T47D (cell line): ENCODE results near the gene RRBP1.

Experiments used
- DNase-seq, 2 experiments: peaks; one replicate each; pipeline versions ENCODE4 v3.0.0 to v3.0.0-alpha.2; 2011 to 2012; ENCODE audit warnings: low read depth in 1 of 2, low spot score in 1 of 2
- JUND ChIP-seq: IDR thresholded peaks from 2 replicates; pipeline ENCODE4 v1.6.1; 2012; ENCODE audit warnings: low read depth
- in situ Hi-C: cut with HindIII; loops from 2 replicates; pipeline ENCODE4 v1.10.0; 2016; ENCODE audit warnings: low sequenced_read_pairs, low pct_unique_long_range_greater_than_20kb

The RRBP1 gene

DNA sequence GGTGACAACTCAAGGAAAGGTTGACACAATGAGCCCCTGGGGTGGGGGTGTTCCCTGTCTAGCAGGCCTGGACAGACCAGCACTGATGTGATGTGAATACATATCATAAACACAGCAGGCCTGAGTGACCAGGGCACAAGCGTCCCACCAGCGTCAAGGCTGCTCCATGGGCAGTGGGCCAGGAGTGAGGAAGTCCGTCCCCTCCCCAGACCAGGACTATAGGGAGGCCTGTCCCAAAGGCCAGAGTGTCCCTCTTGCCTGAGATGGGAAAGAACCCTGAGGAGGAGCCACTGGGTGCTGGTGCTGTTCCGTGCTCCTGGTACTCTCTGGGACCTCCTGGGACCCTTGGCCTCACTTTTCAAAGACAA, 44.6 kb downstream of the RRBP1 start:
- in situ Hi-C loops: no loop called here
- DNase-seq: no peak
- no peak for TF ChIP-seq JUND

DNA sequence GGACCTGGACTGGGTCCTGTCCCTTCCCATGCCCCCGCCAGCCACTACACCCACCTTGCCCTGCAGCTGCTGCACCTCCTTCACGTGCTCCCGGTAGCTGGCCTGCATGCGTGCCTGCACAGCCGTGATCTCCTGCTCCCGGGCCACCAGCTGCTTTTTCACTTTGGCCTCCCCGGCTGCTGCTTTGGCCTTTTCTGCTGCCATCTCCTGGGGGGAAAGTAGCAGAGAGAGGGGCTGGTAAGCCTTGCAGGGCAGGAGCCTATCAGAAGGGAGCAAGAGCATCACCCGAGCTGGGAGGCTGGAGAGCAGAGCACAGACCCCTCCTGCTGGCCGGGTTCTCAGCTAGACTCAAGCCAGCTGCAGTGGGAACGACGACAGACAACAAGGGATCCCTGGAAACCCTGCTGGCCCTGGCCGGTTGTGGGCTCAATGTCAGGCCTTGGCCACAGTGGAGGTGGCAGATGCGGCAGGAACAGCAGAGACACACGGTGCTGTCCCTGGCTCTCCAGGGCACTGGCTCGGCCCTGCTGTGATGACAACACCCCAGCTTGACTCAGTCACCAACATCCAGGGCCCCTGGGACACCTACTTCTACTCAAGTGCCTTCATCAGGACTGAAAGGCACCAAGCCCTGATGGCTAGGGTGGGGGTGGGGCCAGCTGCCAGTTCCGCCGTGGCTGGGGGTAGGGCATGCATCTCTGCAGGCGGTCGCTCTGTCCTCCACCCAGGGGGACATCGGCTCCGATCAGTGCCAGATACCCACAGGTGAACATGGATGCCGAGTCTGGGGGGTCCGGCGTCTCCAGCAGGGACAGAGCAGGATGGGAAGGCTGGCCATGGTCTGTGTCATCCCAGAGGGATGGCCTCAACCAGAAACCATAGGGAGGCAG, 45.3 kb downstream of the RRBP1 start:
- in situ Hi-C loops: no loop called here
- no peak for DNase-seq
- no peak for TF ChIP-seq JUND

DNA sequence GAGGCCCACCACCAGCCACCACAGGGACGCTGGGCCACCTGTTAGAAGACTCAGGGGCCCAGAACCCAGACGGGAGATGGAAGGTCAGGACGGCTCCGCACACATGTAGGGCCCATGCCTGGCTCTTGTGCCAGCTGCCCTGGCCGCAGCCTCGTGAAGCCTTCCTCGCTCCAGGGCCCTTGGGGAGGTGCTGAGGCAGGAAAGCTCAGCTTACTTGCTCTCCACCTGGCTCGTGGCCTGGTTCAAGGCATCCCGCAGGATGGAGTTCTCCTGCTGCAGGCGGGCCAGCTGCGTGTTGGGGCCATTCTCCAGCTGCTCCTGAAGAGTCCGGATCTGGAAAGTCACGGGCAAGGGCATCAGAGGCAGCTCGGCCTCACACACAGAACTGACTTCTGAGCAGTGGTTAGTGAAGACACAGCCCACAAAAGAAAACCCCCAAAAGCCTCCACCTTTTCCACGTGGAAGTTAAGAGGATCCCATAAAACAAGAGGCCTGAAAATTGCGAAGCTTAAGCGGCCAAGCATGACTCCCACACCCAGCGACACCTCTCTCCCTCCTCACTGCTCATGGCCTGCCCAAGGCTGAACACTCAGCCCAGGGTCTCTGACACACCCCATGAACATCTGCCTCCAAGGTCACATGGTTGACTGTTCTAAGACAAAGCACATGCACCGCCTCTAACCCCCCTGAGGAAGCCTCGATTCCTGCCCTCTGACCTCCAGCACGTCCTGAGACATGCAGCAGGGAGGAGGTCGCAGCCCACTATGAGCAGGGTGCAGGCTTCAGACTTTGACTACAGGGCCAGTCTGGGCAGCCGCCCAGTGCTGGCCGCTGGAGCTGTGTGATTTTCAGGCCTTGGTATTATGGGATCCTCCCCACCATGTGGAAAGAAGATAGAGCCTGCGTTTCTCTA, 46.5 kb downstream of the RRBP1 start:
- in situ Hi-C loops: no loop called here
- no peak for DNase-seq

DNA sequence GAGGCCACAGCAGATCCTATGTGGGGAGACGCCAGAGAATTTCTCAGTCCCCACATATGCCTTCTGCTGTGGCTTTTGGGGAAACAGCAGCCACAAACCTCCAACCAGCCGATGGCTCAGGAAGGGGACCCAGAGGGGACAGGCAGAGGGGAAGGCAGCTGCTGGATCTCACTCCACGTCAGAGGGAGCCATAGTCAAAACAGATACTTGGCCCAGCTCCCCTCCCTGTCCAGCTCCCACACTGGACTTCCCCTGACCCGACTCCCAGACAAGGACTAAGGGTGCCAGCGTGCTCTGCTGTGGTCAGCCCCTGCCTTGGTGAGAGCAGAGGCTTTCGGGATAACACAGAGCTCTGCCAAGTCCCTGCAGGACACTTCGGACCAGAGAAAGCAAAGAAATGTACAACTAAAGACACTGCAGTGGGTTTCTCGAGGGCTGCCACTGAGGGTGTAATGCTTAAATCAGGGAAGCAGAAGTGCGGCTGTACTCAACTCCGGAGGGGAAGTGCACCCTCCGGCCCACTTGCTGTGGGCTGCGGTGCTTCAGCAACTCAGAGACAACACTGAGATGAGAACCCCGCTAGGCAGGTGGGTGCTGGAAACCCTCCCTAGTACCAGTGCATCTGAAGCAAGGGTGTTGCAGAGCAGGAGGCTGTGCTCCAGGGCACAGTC, 47.2 kb downstream of the RRBP1 start:
- no peak for TF ChIP-seq JUND
- no peak for DNase-seq
- in situ Hi-C loops: no loop called here

More for the DNA sequence above, 46.5 kb downstream of the RRBP1 start:
- no peak for TF ChIP-seq JUND

DNA sequence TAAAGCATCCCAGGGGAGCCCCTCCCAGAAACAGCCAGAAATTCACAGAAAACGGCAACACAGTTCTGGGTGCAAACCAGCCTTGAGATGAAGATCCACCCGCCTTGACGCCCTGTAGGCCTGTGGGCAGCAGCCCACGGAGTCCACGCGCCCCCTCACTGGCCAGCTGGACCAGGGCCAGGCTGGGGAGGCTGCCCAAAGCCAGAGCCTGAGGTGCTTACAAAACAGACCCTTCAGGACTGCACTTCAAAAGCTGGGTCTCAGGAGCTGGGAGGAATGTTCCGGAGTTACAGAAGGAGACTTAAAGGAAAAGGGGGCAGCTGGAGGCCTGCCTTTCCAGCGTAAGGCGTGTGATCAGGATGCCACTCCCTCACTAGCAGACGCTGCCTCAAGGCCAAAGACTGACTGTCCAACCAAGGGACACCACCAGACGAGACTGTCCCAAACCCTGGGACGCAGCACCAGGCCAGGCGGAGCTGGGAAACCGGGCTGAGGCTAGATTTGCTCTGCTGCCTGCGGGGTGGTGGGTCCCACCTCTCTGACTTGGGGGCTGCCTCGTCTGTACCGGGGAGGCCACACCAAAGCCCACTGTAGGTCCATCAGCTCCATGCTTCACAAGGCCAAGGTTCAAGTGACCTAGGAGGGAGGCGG, 48.1 kb downstream of the RRBP1 start:
- no peak for DNase-seq
- in situ Hi-C loops: no loop called here
- no peak for TF ChIP-seq JUND

DNA sequence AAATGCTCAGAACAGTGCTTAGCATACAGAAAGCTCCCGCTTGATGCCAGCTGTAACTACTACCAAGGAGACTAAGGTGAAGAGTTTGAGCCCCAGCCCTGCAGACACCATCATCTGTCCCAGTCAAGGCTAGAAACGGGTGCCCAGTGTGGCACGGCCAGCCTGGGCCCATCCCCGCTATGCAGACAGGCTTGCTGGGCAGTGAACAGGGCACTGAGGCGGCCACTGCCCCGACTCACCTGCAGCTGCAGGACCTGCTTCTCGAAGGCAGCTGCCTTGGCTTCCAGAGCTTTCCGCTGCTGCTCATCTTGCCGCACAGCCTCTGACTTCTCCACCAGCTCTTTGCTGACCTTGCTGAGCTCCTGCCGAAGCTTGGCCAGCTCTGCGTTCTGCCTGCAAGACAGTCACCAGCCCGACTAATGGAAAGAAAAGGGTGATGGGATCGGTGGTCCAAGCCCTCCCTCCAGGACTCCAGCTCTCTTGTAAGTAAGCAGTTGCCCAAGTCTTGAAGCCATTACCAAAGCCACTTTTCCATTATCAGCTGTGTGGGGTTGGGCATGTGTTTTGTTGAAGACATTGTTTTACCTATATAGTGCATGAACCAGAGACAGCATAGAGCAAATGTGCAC, 48.7 kb downstream of the RRBP1 start:
- in situ Hi-C loops: no loop called here
- no peak for TF ChIP-seq JUND
- DNase-seq: no peak

DNA sequence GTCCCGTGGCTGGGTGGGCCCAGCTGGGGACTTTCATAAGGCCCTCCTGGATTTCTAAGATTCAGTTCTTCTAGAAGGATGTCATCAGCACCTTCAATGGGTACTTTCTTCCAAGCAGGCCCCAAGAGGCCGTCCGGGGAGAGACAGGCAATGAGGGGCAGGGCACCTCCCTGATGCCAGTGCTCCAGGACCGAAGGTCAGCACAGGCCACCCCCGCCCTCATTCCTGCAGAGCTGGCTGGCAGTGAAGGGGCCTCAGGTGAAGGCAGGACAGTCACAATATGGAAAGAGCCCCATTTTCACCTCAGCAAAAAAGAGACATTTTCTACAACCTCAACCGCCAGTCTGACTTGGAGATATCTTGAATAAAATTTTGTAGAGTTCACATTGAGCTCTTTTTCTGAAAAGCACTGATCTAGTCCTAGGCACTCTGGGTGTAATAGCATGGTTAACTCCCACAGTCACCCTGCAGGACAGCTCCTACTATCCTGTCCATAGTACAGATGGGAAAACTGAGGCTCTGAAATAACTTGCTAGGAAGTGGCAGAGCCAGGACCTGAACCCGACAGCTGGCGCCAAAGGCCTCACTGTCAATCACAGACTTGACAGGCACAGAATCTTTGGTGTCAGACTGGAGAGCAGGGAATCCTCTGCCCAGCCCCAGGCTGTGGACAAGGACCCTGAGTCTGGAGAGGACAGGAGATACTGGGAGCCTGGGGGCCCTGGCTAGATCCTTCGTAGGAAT, 50.3 kb downstream of the RRBP1 start:
- DNase-seq: no peak
- TF ChIP-seq JUND: no peak
- in situ Hi-C loops: no loop called here

DNA sequence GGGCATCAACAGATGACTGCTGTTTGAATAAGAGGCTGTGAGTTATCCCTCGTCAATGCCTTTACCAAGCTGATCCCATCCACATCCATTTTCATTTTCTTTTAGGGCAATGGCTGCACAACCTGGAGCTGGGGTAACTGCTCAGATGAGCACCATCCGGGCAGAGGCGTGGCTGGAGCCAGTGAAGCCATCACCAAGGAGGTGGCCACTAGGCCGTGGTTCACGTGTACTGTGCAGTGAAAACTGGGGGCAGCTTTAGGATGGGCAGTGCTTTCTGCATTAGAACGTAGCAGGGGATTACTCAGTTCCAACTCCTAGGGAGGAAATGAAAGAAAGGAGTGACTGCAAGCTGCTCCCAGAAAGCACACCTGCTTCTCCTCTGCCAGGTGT, 51.2 kb downstream of the RRBP1 start:
- TF ChIP-seq JUND: no peak
- DNase-seq: no peak
- in situ Hi-C loops: no loop called here

DNA sequence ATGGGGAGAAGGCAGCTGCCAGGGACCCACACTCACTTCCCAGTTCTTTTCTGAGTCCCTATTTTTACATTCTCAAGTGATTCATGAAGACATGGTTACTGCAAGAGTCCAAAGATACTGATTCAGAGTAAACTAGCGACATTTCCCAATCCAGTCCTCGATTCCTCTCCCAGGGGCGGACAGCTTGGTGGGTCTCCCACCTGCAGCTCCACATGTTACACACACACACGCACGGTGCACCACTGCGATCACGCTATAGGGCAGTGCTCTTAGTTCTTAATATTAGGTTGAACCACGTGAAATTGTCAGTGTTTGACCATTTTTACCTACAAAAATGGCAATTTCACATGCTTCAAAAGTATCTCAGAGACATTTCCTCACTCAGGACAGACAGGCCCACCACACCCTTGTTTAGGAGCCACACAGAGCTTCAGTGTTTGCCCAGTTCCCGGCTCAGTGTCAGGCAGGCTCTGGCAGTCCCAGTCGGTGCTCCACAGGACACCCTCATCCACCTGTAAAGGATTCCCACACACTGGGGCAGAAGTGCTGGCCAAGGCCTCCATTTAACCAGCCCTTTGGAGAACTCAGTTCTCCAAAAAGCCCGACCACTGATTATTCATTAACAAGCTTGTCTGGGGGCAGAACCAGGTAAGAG, 51.8 kb downstream of the RRBP1 start:
- TF ChIP-seq JUND: no peak
- DNase-seq: no peak
- in situ Hi-C loops: no loop called here

DNA sequence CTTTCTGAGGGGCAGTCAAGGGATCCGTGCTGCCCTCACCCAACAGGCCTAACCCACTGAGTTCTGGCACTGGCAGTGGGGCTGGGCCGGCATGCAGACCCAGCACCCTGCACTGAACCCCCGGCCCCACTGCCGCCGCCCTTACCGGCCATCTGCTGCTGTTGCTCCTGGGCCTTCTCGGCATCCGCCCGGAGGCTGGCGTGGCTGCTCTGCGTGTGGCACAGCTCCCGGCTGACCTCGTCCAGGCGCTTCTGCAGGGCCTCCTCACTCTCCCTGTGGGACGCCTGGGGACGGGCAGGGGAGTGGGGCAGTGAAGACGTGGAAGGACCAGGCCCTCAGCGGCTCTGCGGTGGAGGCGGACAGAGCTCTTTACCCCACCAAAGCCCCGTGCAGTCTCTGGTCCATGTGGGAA, 52.4 kb downstream of the RRBP1 start:
- TF ChIP-seq JUND: no peak
- in situ Hi-C loops: no loop called here
- no peak for DNase-seq

DNA sequence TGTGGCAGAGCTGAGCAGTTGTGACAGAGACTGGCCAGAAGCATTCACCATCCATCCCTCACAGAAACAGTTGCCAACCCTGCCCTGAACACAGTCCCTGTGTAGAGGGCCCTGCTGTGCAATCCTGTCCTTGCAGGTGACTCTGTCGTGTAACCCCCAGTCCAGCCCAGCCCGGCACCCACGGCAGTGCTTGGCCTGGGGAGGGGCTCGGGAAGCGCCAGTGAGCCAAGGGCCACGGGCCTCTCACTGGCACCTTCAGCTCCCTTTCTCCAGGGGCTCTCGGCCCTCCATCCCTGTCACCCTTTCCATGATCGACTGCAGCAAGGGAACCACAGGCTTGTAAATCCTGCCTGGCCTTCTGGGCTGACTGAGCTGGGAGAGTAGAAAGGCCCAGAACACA, 53.0 kb downstream of the RRBP1 start:
- TF ChIP-seq JUND: no peak
- in situ Hi-C loops: no loop called here
- no peak for DNase-seq
